T-helper 2 cell treated with Interferon-gamma antibody and Interleukin-4, amounts not matched to agents 100 ng/mL and 5 ng/mL, for 36 hours (primary cell): ENCODE results near the gene SERPINC1. TPM values are rescaled to one million over a fixed set of nuclear protein-coding genes. Genes with fewer than 3 reads are reported as not detected.
"Not testable (repeated sequence)": the region's sequence is repeated elsewhere in the genome, so short reads cannot be mapped to it uniquely, and the experiment has no call there.

Experiments used
- intact Hi-C: fragments of 100-400 bp; cut with micrococcal nuclease; formaldehyde crosslinking; loops from one replicate; pipeline ENCODE4 v1.15.1; 2023
- total RNA-seq: library from RNA; stranded (reverse); gene quantifications from 2 replicates; pipeline ENCODE4 v1.2.3, GENCODE V29; 2022

The SERPINC1 gene
- total RNA-seq, 1 donor from 2014 or later = 0.43 TPM

- intact Hi-C loops = loop anchor here (10.0 kb wide), 1 partner anchor 350 kb away; no protein-coding TSS in a partner anchor
Measured at GRCh38 chr1:173864179-173864867, 52.8 kb downstream of the SERPINC1 start.

GRCh38 chr1:173863224-173864161 is 53.6 kb downstream of the SERPINC1 start:
- intact Hi-C loops = loop anchor here (10.0 kb wide), 1 partner anchor 351 kb away; no protein-coding TSS in a partner anchor

- intact Hi-C loops = loop anchor here (10.0 kb wide), 1 partner anchor 352 kb away; no protein-coding TSS in a partner anchor
Measured at GRCh38 chr1:173862769-173863223, 54.3 kb downstream of the SERPINC1 start.

DNA sequence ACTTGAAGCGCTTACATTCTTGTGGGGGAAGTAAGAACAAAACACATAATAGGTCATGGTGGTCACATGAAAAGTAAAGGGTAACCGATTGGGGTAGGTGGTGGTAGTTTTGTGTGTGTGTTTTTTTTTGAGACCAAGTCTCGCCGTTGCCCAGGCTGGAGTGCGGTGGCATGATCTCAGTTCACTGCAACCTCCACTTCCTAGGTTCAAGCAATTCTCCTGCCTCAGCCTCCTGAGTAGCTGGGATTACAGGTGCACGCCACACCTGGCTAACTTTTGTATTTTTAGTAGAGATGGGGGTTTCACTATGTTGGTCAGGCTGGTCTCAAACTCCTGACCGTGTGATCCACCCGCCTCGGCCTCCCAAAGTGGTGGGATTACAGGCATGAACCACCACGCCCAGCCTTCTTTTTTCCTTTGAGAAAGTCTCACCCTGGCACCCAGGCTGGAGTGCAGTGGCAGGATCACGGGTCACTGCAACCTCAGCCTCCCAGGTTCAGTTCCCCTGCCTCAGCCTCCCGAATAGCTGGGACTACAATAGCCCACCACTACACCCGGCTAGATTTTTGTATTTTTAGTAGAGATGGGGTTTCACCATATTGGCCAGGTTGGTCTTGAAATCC is 54.9 kb downstream of the SERPINC1 start:
- intact Hi-C loops = loop anchor here (10.0 kb wide), 1 partner anchor 353 kb away; no protein-coding TSS in a partner anchor

GRCh38 chr1:173861731-173862145 is 55.4 kb downstream of the SERPINC1 start:
- intact Hi-C loops = loop anchor here (10.0 kb wide), 1 partner anchor 353 kb away; no protein-coding TSS in a partner anchor

DNA sequence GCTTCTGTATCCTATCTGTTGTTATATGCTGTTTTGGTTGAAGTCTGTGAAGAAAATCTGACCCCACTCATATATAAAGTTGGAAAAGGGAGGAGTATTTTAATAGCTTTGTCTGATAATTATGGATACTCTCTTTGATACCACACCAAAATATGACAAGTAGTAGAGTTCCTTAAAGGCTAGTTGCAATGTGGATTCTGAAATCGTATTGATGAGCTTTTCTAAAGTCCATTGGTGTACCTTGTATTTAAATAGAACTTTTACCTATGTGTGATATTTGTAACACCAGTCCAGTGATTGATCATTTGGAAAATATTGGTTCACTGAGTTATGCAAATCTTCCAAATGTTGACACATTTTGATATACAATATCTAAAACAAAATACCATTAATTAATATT is 57.1 kb downstream of the SERPINC1 start:
- intact Hi-C loops = loop anchor here (10.0 kb wide), 1 partner anchor 355 kb away; no protein-coding TSS in a partner anchor

- intact Hi-C loops = not testable (repeated sequence)
Measured at GRCh38 chr1:173859547-173859946, 57.6 kb downstream of the SERPINC1 start.

- intact Hi-C loops = no loop called here
Measured at GRCh38 chr1:173857363-173857917, 59.7 kb downstream of the SERPINC1 start.

DNA sequence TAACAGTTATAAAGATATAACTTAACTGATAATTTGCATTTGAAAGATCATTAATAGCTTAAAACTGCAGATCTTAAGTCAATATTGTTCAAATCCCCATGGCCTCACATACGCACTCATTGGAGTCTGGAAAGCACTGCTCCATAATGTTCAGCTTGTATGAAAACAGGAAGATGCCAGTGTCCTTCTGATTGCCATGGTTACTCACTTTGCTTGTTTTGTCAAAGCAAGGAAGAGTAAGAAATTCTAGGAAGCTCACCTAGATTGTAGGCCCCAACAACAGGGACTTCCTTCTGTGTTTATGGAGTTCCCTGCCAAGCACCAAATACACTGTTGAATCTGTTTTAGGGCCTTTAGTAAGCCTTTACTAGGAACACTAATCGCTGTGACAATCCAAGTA is 60.2 kb downstream of the SERPINC1 start:
- intact Hi-C loops = no loop called here

DNA sequence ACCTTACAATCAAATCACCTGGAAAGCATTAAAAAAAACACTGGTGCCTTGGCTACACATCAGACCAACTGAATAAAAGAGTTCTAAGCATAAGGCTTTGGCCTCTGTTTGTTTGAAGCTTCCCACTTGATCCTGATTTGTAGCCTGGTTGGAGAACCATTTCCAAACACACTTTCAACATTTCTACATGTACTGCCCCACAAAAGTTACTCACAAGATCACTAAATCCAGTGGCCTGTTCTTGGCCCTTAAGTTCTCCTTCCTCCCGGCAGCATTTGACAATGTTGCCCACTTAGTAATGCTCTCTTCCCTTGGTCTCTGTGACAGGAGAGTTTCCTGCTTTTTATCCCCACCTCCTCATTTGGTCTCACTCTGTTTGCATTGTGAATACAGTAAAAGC is 61.1 kb downstream of the SERPINC1 start:
- intact Hi-C loops = no loop called here

Other genes starting within 250 kb of the SERPINC1 start
- 0.11 TPM in 1 of 2 replicates, not detected in the other for gene ANKRD45, start 247.5 kb downstream of the SERPINC1 start, total RNA-seq
- 21.4 and 21.5 TPM in 2 replicates for gene KLHL20, start 202.3 kb downstream of the SERPINC1 start, total RNA-seq
- 30.6 and 33.2 TPM in 2 replicates for gene DARS2, start 92.7 kb downstream of the SERPINC1 start, total RNA-seq
- 34.0 and 37.8 TPM in 2 replicates for gene CENPL, start 92.4 kb downstream of the SERPINC1 start, total RNA-seq
- gene GAS5, start 49.3 kb downstream of the SERPINC1 start, total RNA-seq = 361 and 397 TPM in 2 replicates
- 9.2 and 10.1 TPM in 2 replicates for gene ZBTB37, start 48.9 kb downstream of the SERPINC1 start, total RNA-seq
- 32.1 and 32.2 TPM in 2 replicates for gene RC3H1, start 105.0 kb upstream of the SERPINC1 start, total RNA-seq
- 48.8 and 52.1 TPM in 2 replicates for gene RABGAP1L, start 242.2 kb upstream of the SERPINC1 start, total RNA-seq